Liver (tissue), 9 donors: Measurements from ENCODE around the gene P2RY4. TPM values are rescaled to one million over a fixed set of nuclear protein-coding genes. Genes with fewer than 3 reads are reported as not detected.

Experiments
- DNase-seq: peaks from one replicate; pipeline ENCODE4 v3.0.0-alpha.2; 2017; ENCODE audit warnings: low spot score
- H3K27ac ChIP-seq, 2 donors: one replicate each; pipeline ENCODE4 v1.7.0; 2013; ENCODE audit warnings: inconsistent platforms in 2 of 2, low read length in 2 of 2, control low read depth in 1 of 2, low read depth in 1 of 2, mild to moderate bottlenecking in 1 of 2
- H3K27me3 ChIP-seq, 4 donors: one replicate each; pipeline versions ENCODE4 v1.6.1 to v1.7.0; 2013; ENCODE audit warnings: low read length in 3 of 4, inconsistent platforms in 1 of 4, mild to moderate bottlenecking in 1 of 4, moderate library complexity in 1 of 4; ENCODE audit not compliant: control insufficient read depth in 4 of 4, insufficient read depth in 4 of 4
- H3K36me3 ChIP-seq, 4 donors: one replicate each; pipeline versions ENCODE4 v1.6.1 to v1.7.0; 2013; ENCODE audit warnings: low read length in 3 of 4, mild to moderate bottlenecking in 3 of 4, low read depth in 1 of 4, moderate library complexity in 1 of 4; ENCODE audit not compliant: control insufficient read depth in 4 of 4, insufficient read depth in 3 of 4
- H3K4me1 ChIP-seq, 4 donors: one replicate each; pipeline versions ENCODE4 v1.6.1 to v1.7.0; 2013; ENCODE audit warnings: low read length in 3 of 4, mild to moderate bottlenecking in 3 of 4, moderate library complexity in 1 of 4; ENCODE audit not compliant: control insufficient read depth in 4 of 4, insufficient read depth in 4 of 4
- H3K4me3 ChIP-seq, 3 donors: one replicate each; pipeline versions ENCODE4 v1.6.1 to v1.7.0; 2013; ENCODE audit warnings: low read length in 3 of 3, control low read depth in 1 of 3, low read depth in 1 of 3, mild to moderate bottlenecking in 1 of 3
- H3K9ac ChIP-seq, 2 donors: one replicate each; pipeline ENCODE4 v1.7.0; 2013; ENCODE audit warnings: low read length in 2 of 2, mild to moderate bottlenecking in 2 of 2, moderate library complexity in 2 of 2, control low read depth in 1 of 2, low read depth in 1 of 2
- H3K9me3 ChIP-seq, 4 donors: one replicate each; pipeline versions ENCODE4 v1.6.1 to v1.7.0; 2013; ENCODE audit warnings: low read length in 3 of 4; ENCODE audit not compliant: control insufficient read depth in 4 of 4
- EGR1 ChIP-seq, 2 donors: IDR thresholded peaks; 2 replicates each; pipeline ENCODE4 v1.6.1; 2016 to 2018; ENCODE audit warnings: antibody characterized with exemption in 2 of 2, low read depth in 2 of 2
- FOXA1 ChIP-seq: IDR thresholded peaks from 2 replicates; pipeline ENCODE4 v1.6.1; 2016; ENCODE audit warnings: antibody characterized with exemption
- FOXA2 ChIP-seq: IDR thresholded peaks from 2 replicates; pipeline ENCODE4 v1.6.1; 2016; ENCODE audit warnings: antibody characterized with exemption
- GABPA ChIP-seq, 2 donors: IDR thresholded peaks in 1 of 2; conservative IDR thresholded peaks in 1 of 2; 2 replicates each; pipeline ENCODE4 v1.6.1; 2016; ENCODE audit warnings: antibody characterized with exemption in 2 of 2, mild to moderate bottlenecking in 1 of 2, moderate library complexity in 1 of 2
- HNF4A ChIP-seq, 2 donors: conservative IDR thresholded peaks; 2 replicates each; pipeline ENCODE4 v1.6.1; 2016; ENCODE audit warnings: antibody characterized with exemption in 2 of 2, mild to moderate bottlenecking in 2 of 2
- HNF4G ChIP-seq: IDR thresholded peaks from 2 replicates; pipeline ENCODE4 v1.6.1; 2016; ENCODE audit warnings: antibody characterized with exemption
- JUND ChIP-seq, 2 donors: IDR thresholded peaks; 2 replicates each; pipeline ENCODE4 v1.6.1; 2016; ENCODE audit warnings: antibody characterized with exemption in 2 of 2
- NR2F2 ChIP-seq: IDR thresholded peaks from 2 replicates; pipeline ENCODE4 v1.6.1; 2016; ENCODE audit warnings: antibody characterized with exemption
- RAD21 ChIP-seq, 2 donors: IDR thresholded peaks; 2 replicates each; pipeline ENCODE4 v1.6.1; 2016; ENCODE audit warnings: antibody characterized with exemption in 2 of 2, mild to moderate bottlenecking in 2 of 2
- RXRA ChIP-seq, 2 donors: IDR thresholded peaks; 2 replicates each; pipeline ENCODE4 v1.6.1; 2017 to 2018; ENCODE audit warnings: antibody characterized with exemption in 2 of 2, mild to moderate bottlenecking in 1 of 2
- SP1 ChIP-seq: IDR thresholded peaks from 2 replicates; pipeline ENCODE4 v1.6.1; 2018; ENCODE audit warnings: antibody characterized with exemption, mild to moderate bottlenecking
- TAF1 ChIP-seq: conservative IDR thresholded peaks from 2 replicates; pipeline ENCODE4 v1.6.1; 2016; ENCODE audit warnings: antibody characterized with exemption, mild to moderate bottlenecking
- YY1 ChIP-seq: IDR thresholded peaks from 2 replicates; pipeline ENCODE4 v1.6.1; 2016; ENCODE audit warnings: antibody characterized with exemption, mild to moderate bottlenecking
- WGBS: extraction: QIAGEN DNeasy Blood & Tissue Kit; methylation state at CpG from one replicate; pipeline ENCODE4 v1.1.7; 2013; 5-methylcytosine and 5-hydroxymethylcytosine counted together
- polyA plus RNA-seq, 2 donors: library from polyadenylated mRNA; stranded (reverse) in 1 of 2; unstranded in 1 of 2; fragments of 200-250 nt in 1 of 2; fragments of >200 nt in 1 of 2; fragmentation: Nextera tagmentation in 1 of 2; extraction: Ambion mirVana in 1 of 2; gene quantifications; one replicate each; pipeline versions ENCODE4 v1.2.1 to v1.2.3, GENCODE V29; 2013 to 2015
- total RNA-seq, 2 donors: library from RNA; depleted of rRNA; stranded (reverse); fragments of >200 nt; gene quantifications; one replicate each; pipeline ENCODE4 v1.2.3, GENCODE V29; 2014
- TF ChIP-seq, protein P1 (sequence below): IDR thresholded peaks from 2 replicates; pipeline ENCODE4 v1.6.1; 2016; ENCODE audit warnings: antibody characterized with exemption
- TF ChIP-seq, protein P2 (sequence below): IDR thresholded peaks from 2 replicates; pipeline ENCODE4 v1.6.1; 2016; ENCODE audit warnings: antibody characterized with exemption
- TF ChIP-seq, protein P3 (sequence below): IDR thresholded peaks from 2 replicates; pipeline ENCODE4 v1.6.1; 2016; ENCODE audit warnings: antibody characterized with exemption
- TF ChIP-seq, protein P4 (sequence below): IDR thresholded peaks from 2 replicates; pipeline ENCODE4 v1.6.1; 2016; ENCODE audit warnings: antibody characterized with exemption, mild to moderate bottlenecking
- donor health status: healthy.
- donor health status: healthy.
- donor health status: healthy.
- donor health status: healthy.
- donor health status: healthy.

The P2RY4 gene
- total and polyA plus RNA-seq, 4 donors: 0.08 to 0.28 TPM; not detected in 2

DNA sequence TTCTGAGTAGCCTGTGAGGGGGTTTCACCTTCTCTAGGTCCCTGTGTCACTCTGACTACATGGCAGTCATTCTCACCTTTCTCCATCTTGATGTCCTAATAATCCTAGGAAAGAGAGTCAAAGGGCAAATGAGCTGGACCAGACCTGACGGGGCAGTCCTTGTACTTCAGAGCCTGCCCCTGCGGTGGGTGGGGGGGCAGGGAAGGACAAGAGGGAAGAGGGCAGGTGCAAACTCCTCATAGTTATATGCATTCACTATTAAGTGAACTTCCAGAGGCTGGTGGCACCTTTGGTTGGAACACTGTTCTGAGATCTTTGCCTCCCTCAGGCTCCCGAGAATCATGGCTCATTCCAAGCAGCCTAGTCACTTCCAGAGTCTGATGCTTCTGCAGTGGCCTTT lies 25.6 kb downstream of the P2RY4 start, which contains the start of gene AWAT1:
AWAT1 (plus strand) TSS at position 301 of the 400 bp plus-strand sequence; CDS start at position 342, 41 bp downstream.
- 68% methylated on average over 3 of the region's 3 CpGs for WGBS
- H3K36me3 ChIP-seq: no peaks in the 10 kb centered on the region
- no peaks in the 10 kb centered on the region for H3K9me3 ChIP-seq
- no peak within 1 kb of the TSS for H3K4me3 ChIP-seq
- no peak within 1 kb of the TSS for H3K9ac ChIP-seq
- no peaks in the 10 kb centered on the region for H3K4me1 ChIP-seq
- H3K27ac ChIP-seq: no peak within 1 kb of the TSS
- peaks cover 0 to 5% (median 0%) of the 10 kb centered on the region in 4 donors for H3K27me3 ChIP-seq
- TF ChIP-seq NR2F2: no peak
- TF ChIP-seq FOXA2: no peak
- TF ChIP-seq RXRA (IDR thresholded peaks at IDR 0.05): no peak
- no peak for TF ChIP-seq FOXA1
- TF ChIP-seq SP1: no peak
- no peak for TF ChIP-seq HNF4A (conservative IDR thresholded peaks at IDR 0.05)
- no peak for TF ChIP-seq JUND (IDR thresholded peaks at IDR 0.05)
- TF ChIP-seq, protein P1, sequence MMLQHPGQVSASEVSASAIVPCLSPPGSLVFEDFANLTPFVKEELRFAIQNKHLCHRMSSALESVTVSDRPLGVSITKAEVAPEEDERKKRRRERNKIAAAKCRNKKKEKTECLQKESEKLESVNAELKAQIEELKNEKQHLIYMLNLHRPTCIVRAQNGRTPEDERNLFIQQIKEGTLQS: no peak
- TF ChIP-seq, protein P2, sequence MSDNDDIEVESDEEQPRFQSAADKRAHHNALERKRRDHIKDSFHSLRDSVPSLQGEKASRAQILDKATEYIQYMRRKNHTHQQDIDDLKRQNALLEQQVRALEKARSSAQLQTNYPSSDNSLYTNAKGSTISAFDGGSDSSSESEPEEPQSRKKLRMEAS: no peak
- TF ChIP-seq RAD21 (IDR thresholded peaks at IDR 0.05): no peak
- no peak for DNase-seq

DNA sequence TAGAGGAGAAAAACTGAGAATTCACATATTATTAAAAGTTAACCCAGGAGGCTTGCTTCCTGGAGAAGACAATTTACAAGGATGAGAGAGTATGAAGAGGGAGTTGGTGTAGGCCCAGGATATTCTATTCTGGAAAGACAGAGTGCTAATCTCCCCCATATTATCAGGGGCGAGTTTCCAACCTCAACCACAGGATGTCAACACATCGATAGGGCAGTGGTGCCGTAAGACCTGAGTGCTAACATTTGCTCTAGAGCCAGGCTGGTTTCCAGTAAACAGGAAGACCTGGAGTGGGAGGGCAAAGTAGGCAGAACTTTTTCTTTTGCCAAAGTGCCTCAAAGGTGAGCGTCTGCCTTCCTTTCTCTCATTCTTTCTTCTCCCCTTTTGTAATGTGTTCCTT lies 28.3 kb downstream of the P2RY4 start:
- TF ChIP-seq, protein P3, sequence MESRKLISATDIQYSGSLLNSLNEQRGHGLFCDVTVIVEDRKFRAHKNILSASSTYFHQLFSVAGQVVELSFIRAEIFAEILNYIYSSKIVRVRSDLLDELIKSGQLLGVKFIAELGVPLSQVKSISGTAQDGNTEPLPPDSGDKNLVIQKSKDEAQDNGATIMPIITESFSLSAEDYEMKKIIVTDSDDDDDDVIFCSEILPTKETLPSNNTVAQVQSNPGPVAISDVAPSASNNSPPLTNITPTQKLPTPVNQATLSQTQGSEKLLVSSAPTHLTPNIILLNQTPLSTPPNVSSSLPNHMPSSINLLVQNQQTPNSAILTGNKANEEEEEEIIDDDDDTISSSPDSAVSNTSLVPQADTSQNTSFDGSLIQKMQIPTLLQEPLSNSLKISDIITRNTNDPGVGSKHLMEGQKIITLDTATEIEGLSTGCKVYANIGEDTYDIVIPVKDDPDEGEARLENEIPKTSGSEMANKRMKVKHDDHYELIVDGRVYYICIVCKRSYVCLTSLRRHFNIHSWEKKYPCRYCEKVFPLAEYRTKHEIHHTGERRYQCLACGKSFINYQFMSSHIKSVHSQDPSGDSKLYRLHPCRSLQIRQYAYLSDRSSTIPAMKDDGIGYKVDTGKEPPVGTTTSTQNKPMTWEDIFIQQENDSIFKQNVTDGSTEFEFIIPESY: no peak
- peak; percentile 24 to 27 for TF ChIP-seq HNF4A (conservative IDR thresholded peaks at IDR 0.05)
- TF ChIP-seq RXRA (IDR thresholded peaks at IDR 0.05): peak in 1 of 2 donors; percentile 12
- Histone ChIP-seq H3K9ac (no peak overlapping the region), H3K27me3 (peaks cover 0 to 5% (median 0%) of the 10 kb centered on the region in 4 donors), H3K4me1 (no peaks in the 10 kb centered on the region), H3K4me3 (no peak overlapping the region), H3K9me3 (no peaks in the 10 kb centered on the region), H3K36me3 (no peaks in the 10 kb centered on the region), H3K27ac (no peak overlapping the region)
- DNase-seq: no peak
- 39% methylated on average over 4 of the region's 4 CpGs for WGBS

DNA sequence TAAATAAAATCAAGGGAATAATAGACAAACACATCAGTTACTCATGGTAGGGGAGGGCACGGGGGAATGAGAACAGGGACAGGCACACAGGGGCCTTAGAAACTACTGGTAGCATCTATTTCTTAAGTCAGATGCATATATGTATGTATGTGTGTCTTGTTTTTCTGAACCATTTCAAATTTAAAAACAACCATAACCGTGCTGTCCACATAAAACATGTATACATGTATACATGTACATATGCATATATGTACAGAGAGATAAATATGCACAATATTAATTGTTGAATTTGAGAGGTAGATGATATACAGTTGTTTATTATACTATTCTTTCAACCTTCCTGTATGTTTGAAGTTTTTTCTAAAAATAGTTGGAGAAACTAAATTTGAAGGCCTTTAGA lies 33.3 kb downstream of the P2RY4 start:
- WGBS: 94% methylated on average over 2 of the region's 2 CpGs
- no peak overlapping the region for H3K9ac ChIP-seq
- no peak overlapping the region for H3K4me3 ChIP-seq
- H3K4me1 ChIP-seq: no peaks in the 10 kb centered on the region
- no peaks in the 10 kb centered on the region for H3K27me3 ChIP-seq
- no peak for DNase-seq
- no peaks in the 10 kb centered on the region for H3K36me3 ChIP-seq
- H3K27ac ChIP-seq: no peak overlapping the region
- H3K9me3 ChIP-seq: no peaks in the 10 kb centered on the region
- no peak for TF ChIP-seq RAD21 (IDR thresholded peaks at IDR 0.05)
- no peak for TF ChIP-seq RXRA (IDR thresholded peaks at IDR 0.05)
- TF ChIP-seq, protein P1: no peak
- TF ChIP-seq YY1: no peak
- TF ChIP-seq, protein P4, sequence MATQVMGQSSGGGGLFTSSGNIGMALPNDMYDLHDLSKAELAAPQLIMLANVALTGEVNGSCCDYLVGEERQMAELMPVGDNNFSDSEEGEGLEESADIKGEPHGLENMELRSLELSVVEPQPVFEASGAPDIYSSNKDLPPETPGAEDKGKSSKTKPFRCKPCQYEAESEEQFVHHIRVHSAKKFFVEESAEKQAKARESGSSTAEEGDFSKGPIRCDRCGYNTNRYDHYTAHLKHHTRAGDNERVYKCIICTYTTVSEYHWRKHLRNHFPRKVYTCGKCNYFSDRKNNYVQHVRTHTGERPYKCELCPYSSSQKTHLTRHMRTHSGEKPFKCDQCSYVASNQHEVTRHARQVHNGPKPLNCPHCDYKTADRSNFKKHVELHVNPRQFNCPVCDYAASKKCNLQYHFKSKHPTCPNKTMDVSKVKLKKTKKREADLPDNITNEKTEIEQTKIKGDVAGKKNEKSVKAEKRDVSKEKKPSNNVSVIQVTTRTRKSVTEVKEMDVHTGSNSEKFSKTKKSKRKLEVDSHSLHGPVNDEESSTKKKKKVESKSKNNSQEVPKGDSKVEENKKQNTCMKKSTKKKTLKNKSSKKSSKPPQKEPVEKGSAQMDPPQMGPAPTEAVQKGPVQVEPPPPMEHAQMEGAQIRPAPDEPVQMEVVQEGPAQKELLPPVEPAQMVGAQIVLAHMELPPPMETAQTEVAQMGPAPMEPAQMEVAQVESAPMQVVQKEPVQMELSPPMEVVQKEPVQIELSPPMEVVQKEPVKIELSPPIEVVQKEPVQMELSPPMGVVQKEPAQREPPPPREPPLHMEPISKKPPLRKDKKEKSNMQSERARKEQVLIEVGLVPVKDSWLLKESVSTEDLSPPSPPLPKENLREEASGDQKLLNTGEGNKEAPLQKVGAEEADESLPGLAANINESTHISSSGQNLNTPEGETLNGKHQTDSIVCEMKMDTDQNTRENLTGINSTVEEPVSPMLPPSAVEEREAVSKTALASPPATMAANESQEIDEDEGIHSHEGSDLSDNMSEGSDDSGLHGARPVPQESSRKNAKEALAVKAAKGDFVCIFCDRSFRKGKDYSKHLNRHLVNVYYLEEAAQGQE: no peak
- TF ChIP-seq NR2F2: no peak
- TF ChIP-seq, protein P3: no peak
- no peak for TF ChIP-seq JUND (IDR thresholded peaks at IDR 0.05)
- no peak for TF ChIP-seq GABPA (IDR thresholded peaks at IDR 0.05 in 1 of 2, conservative IDR thresholded peaks at IDR 0.05 in 1 of 2)
- TF ChIP-seq, protein P2: no peak
- TF ChIP-seq HNF4A (conservative IDR thresholded peaks at IDR 0.05): no peak
- TF ChIP-seq SP1: no peak
- no peak for TF ChIP-seq EGR1 (IDR thresholded peaks at IDR 0.05; ENCODE audit: low read depth in 2 of 2)
- TF ChIP-seq TAF1: no peak
- no peak for TF ChIP-seq FOXA1
- no peak for TF ChIP-seq HNF4G
- no peak for TF ChIP-seq FOXA2
